NCI-H1694 (cell line): Measurements from ENCODE around the gene FAM3B.

Experiments
- DNase-seq: peaks from one replicate; lab custom pipeline; 2025; lab: John Stamatoyannopoulos, UW

The FAM3B gene

GRCh38 chr21:41397471-41397891 is 80.9 kb downstream of the FAM3B start:
- no peak for DNase-seq

GRCh38 chr21:41398251-41398650 is 81.7 kb downstream of the FAM3B start:
- DNase-seq, result no peak

- no peak for DNase-seq
These were observed 82.2 kb downstream of the FAM3B start for GRCh38 chr21:41398831-41399230.

GRCh38 chr21:41399246-41399800 is 82.7 kb downstream of the FAM3B start:
- DNase-seq, result no peak

- no peak for DNase-seq
These were observed 85.6 kb downstream of the FAM3B start for GRCh38 chr21:41402231-41402630.

- no peak for DNase-seq
These were observed 86.2 kb downstream of the FAM3B start for GRCh38 chr21:41402796-41403195.

- DNase-seq, result no peak
These were observed 86.7 kb downstream of the FAM3B start for GRCh38 chr21:41403331-41403730.

- DNase-seq, result no peak
These were observed 87.4 kb downstream of the FAM3B start for GRCh38 chr21:41403966-41404365.

GRCh38 chr21:41405321-41405720 is 88.7 kb downstream of the FAM3B start:
- DNase-seq, result no peak

GRCh38 chr21:41406340-41406739 is 89.7 kb downstream of the FAM3B start:
- DNase-seq, result no peak
